Glutamatergic neuron (in vitro differentiated cells): ENCODE results near the gene LIN7A. TPM values are rescaled to one million over a fixed set of nuclear protein-coding genes. Genes with fewer than 3 reads are reported as not detected.

Experiments
- DNase-seq: peaks from one replicate; pipeline ENCODE4 v3.0.0; 2022
- H3K27ac Mint-ChIP-seq: one replicate; pipeline ENCODE4 v1.8.0; 2020; ENCODE audit warnings: mild to moderate bottlenecking, mixed read lengths, inconsistent platforms; ENCODE audit not compliant: unreplicated experiment
- H3K27me3 Mint-ChIP-seq: one replicate; pipeline ENCODE4 v1.8.0; 2020; ENCODE audit warnings: mild to moderate bottlenecking, moderate library complexity, mixed read lengths, inconsistent platforms; ENCODE audit not compliant: unreplicated experiment
- H3K36me3 Mint-ChIP-seq: one replicate; pipeline ENCODE4 v1.8.0; 2020; ENCODE audit warnings: mild to moderate bottlenecking, mixed read lengths, inconsistent platforms; ENCODE audit not compliant: unreplicated experiment
- H3K4me1 Mint-ChIP-seq: one replicate; pipeline ENCODE4 v1.8.0; 2020; ENCODE audit warnings: mild to moderate bottlenecking, low read depth, mixed read lengths, inconsistent platforms; ENCODE audit not compliant: unreplicated experiment
- H3K4me3 Mint-ChIP-seq: one replicate; pipeline ENCODE4 v1.8.0; 2020; ENCODE audit warnings: mild to moderate bottlenecking, mixed read lengths, inconsistent platforms; ENCODE audit not compliant: unreplicated experiment
- H3K9me3 Mint-ChIP-seq: one replicate; pipeline ENCODE4 v1.8.0; 2020; ENCODE audit warnings: mild to moderate bottlenecking, moderate library complexity, mixed read lengths, inconsistent platforms; ENCODE audit not compliant: unreplicated experiment
- CTCF ChIP-seq: fragments of 200-600 bp; sonication (generic); IDR thresholded peaks from one replicate; pipeline ENCODE4 v1.5.0; 2021; ENCODE audit not compliant: partially characterized antibody, unreplicated experiment
- total RNA-seq: library from RNA; stranded (reverse); fragmentation: NEBNext Ultra II Directional; extraction: Animal tissue kit (Norgen Biotek cat#: 25700); gene quantifications from one replicate; pipeline ENCODE4 v1.2.1, GENCODE V29; 2021; ENCODE audit not compliant: unreplicated experiment

Gene LIN7A
- total RNA-seq, 1 donor from 2014 or later: 41.9 TPM

GRCh38 chr12:80954857-80955520, 17.3 kb upstream of the LIN7A start:
- Mint-ChIP-seq H3K36me3 (no peaks in the 10 kb centered on the region), H3K4me1 (no peaks in the 10 kb centered on the region), H3K27ac (no peak overlapping the region)

GRCh38 chr12:80952443-80952842, 14.7 kb upstream of the LIN7A start:
- Mint-ChIP-seq H3K4me1 (no peaks in the 10 kb centered on the region), H3K4me3 (no peak overlapping the region), H3K9me3 (no peaks in the 10 kb centered on the region), H3K27me3 (no peaks in the 10 kb centered on the region), H3K36me3 (no peaks in the 10 kb centered on the region), H3K27ac (no peak overlapping the region)
- DNase-seq: no peak
- no peak for TF ChIP-seq CTCF

More at GRCh38 chr12:80954857-80955520, 17.3 kb upstream of the LIN7A start:
- no peak for TF ChIP-seq CTCF
- no peak for DNase-seq
- no peak overlapping the region for H3K4me3 Mint-ChIP-seq
- H3K27me3 Mint-ChIP-seq: no peaks in the 10 kb centered on the region
- no peaks in the 10 kb centered on the region for H3K9me3 Mint-ChIP-seq

GRCh38 chr12:80946591-80946990, 8.9 kb upstream of the LIN7A start:
- no peak for TF ChIP-seq CTCF
- no peak overlapping the region for H3K27ac Mint-ChIP-seq
- H3K9me3 Mint-ChIP-seq: no peaks in the 10 kb centered on the region
- no peaks in the 10 kb centered on the region for H3K27me3 Mint-ChIP-seq
- no peaks in the 10 kb centered on the region for H3K36me3 Mint-ChIP-seq
- no peaks in the 10 kb centered on the region for H3K4me1 Mint-ChIP-seq
- no peak for DNase-seq
- no peak overlapping the region for H3K4me3 Mint-ChIP-seq

GRCh38 chr12:80943338-80943737, 5.6 kb upstream of the LIN7A start:
- Mint-ChIP-seq H3K4me3 (no peak overlapping the region), H3K9me3 (no peaks in the 10 kb centered on the region)

More at GRCh38 chr12:80943338-80943737, 5.6 kb upstream of the LIN7A start:
- Mint-ChIP-seq H3K27me3 (no peaks in the 10 kb centered on the region), H3K36me3 (no peaks in the 10 kb centered on the region), H3K4me1 (peaks cover 3% of the 10 kb centered on the region), H3K27ac (no peak overlapping the region)
- no peak for TF ChIP-seq CTCF
- no peak for DNase-seq
